ENCODE measurements around the gene CDX2.

The CDX2 gene

GRCh38 chr13:27913160-27913559 is 56.0 kb downstream of the CDX2 start:
- no peak for DNase-seq

GRCh38 chr13:27911521-27911920 is 57.6 kb downstream of the CDX2 start:
- no peak for DNase-seq

Measured in stimulated activated CD4-positive, alpha-beta T cell treated with anti-CD3 and anti-CD28 coated beads, Interleukin-12 subunit alpha, Interleukin-12 subunit beta, amount 100 ng/mL, for 4 hours (primary cell).